Mesenchymal stem cell (in vitro differentiated cells and primary cell): ENCODE data around the gene ZNF750.

ENCODE experiments used
- DNase-seq: peaks from one replicate; pipeline ENCODE4 v3.0.0-alpha.2; 2013
- H2AFZ ChIP-seq: one replicate; pipeline ENCODE4 v1.6.1; 2013; ENCODE audit warnings: low read depth, mild to moderate bottlenecking, control low read depth, inconsistent platforms, low read length, moderate library complexity
- H2AK5ac ChIP-seq: 2 replicates; pipeline ENCODE4 v1.6.1; 2013; ENCODE audit warnings: low read length, moderate library complexity, mild to moderate bottlenecking, inconsistent platforms; ENCODE audit not compliant: severe bottlenecking
- H2BK120ac ChIP-seq: one replicate; pipeline ENCODE4 v1.6.1; 2013; ENCODE audit warnings: low read depth, mild to moderate bottlenecking, inconsistent platforms, low read length, moderate library complexity
- H2BK12ac ChIP-seq, 2 experiments: one replicate each; pipeline ENCODE4 v1.6.1; 2013; ENCODE audit warnings: inconsistent platforms in 2 of 2, low read length in 2 of 2, mild to moderate bottlenecking in 2 of 2, moderate library complexity in 2 of 2, control low read depth in 1 of 2
- H2BK15ac ChIP-seq: one replicate; pipeline ENCODE4 v1.6.1; 2013; ENCODE audit warnings: mild to moderate bottlenecking, low read depth, inconsistent platforms; ENCODE audit not compliant: poor library complexity, severe bottlenecking
- H2BK5ac ChIP-seq: 2 replicates; pipeline ENCODE4 v1.6.1; 2013; ENCODE audit warnings: low read depth, mild to moderate bottlenecking, low read length, control low read depth, inconsistent platforms; ENCODE audit not compliant: poor library complexity, severe bottlenecking
- H3K14ac ChIP-seq, 2 experiments: one replicate each; pipeline ENCODE4 v1.6.1; 2013; ENCODE audit warnings: inconsistent platforms in 2 of 2, low read length in 2 of 2, control low read depth in 1 of 2, mild to moderate bottlenecking in 1 of 2, moderate library complexity in 1 of 2
- H3K18ac ChIP-seq, 2 experiments: one replicate each; pipeline ENCODE4 v1.6.1; 2013; ENCODE audit warnings: inconsistent platforms in 2 of 2, low read length in 2 of 2, control low read depth in 1 of 2, low read depth in 1 of 2, mild to moderate bottlenecking in 1 of 2
- H3K23ac ChIP-seq, 2 experiments: one replicate each; pipeline ENCODE4 v1.6.1; 2013; ENCODE audit warnings: inconsistent platforms in 2 of 2, low read length in 2 of 2, mild to moderate bottlenecking in 2 of 2, moderate library complexity in 2 of 2, control low read depth in 1 of 2
- H3K27ac ChIP-seq: 2 replicates; pipeline ENCODE4 v1.5.1; 2013; ENCODE audit warnings: mild to moderate bottlenecking, moderate library complexity, low read length, control low read depth, inconsistent platforms; ENCODE audit not compliant: poor library complexity, severe bottlenecking
- H3K27me3 ChIP-seq, 2 experiments: 2 replicates each; pipeline versions ENCODE4 v1.6.1 to v1.7.0; 2013; ENCODE audit warnings: low read length in 2 of 2, mild to moderate bottlenecking in 2 of 2, moderate library complexity in 2 of 2, control low read depth in 1 of 2, inconsistent platforms in 1 of 2; ENCODE audit not compliant: control insufficient read depth in 1 of 2, insufficient read depth in 1 of 2
- H3K36me3 ChIP-seq, 2 experiments: 2 replicates each; pipeline versions ENCODE4 v1.6.1 to v1.7.0; 2013; ENCODE audit warnings: low read length in 2 of 2, control low read depth in 1 of 2, inconsistent platforms in 1 of 2, low read depth in 1 of 2, mild to moderate bottlenecking in 1 of 2; ENCODE audit not compliant: insufficient read depth in 2 of 2, control insufficient read depth in 1 of 2
- H3K4ac ChIP-seq, 2 experiments: one replicate each; pipeline ENCODE4 v1.6.1; 2013; ENCODE audit warnings: inconsistent platforms in 2 of 2, low read length in 2 of 2, mild to moderate bottlenecking in 2 of 2, moderate library complexity in 2 of 2, control low read depth in 1 of 2, low read depth in 1 of 2
- H3K4me1 ChIP-seq: 2 replicates; pipeline ENCODE4 v1.6.1; 2013; ENCODE audit warnings: low read depth, low read length, control low read depth; ENCODE audit not compliant: control insufficient read depth, insufficient read depth
- H3K4me2 ChIP-seq: 2 replicates; pipeline ENCODE4 v1.6.1; 2013; ENCODE audit warnings: low read length, mild to moderate bottlenecking, inconsistent platforms; ENCODE audit not compliant: poor library complexity, severe bottlenecking
- H3K4me3 ChIP-seq, 2 experiments: 2 replicates each; pipeline versions ENCODE4 v1.5.1 to v1.7.0; 2013; ENCODE audit warnings: low read length in 2 of 2, mild to moderate bottlenecking in 2 of 2, control low read depth in 1 of 2, low read depth in 1 of 2; ENCODE audit not compliant: insufficient read depth in 1 of 2
- H3K79me1 ChIP-seq: replicated peaks from 2 replicates; pipeline ENCODE4 v1.6.1; 2013; ENCODE audit warnings: mild to moderate bottlenecking, control low read depth, low read length, inconsistent platforms; ENCODE audit not compliant: poor library complexity, severe bottlenecking
- H3K9ac ChIP-seq: 2 replicates; pipeline ENCODE4 v1.7.0; 2013; ENCODE audit warnings: mild to moderate bottlenecking, low read length, moderate library complexity
- H3K9me3 ChIP-seq: 2 replicates; pipeline ENCODE4 v1.7.0; 2013; ENCODE audit warnings: mild to moderate bottlenecking, low read length; ENCODE audit not compliant: control insufficient read depth
- H4K8ac ChIP-seq: one replicate; pipeline ENCODE4 v1.6.1; 2013; ENCODE audit warnings: inconsistent platforms, mild to moderate bottlenecking, low read length, moderate library complexity
- H4K91ac ChIP-seq: one replicate; pipeline ENCODE4 v1.6.1; 2013; ENCODE audit warnings: mild to moderate bottlenecking, low read length, inconsistent platforms
- WGBS: methylation state at CpG from one replicate; pipeline ENCODE4 v1.1.7; 2013; ENCODE audit warnings: mixed read lengths; 5-methylcytosine and 5-hydroxymethylcytosine counted together

Gene ZNF750

DNA sequence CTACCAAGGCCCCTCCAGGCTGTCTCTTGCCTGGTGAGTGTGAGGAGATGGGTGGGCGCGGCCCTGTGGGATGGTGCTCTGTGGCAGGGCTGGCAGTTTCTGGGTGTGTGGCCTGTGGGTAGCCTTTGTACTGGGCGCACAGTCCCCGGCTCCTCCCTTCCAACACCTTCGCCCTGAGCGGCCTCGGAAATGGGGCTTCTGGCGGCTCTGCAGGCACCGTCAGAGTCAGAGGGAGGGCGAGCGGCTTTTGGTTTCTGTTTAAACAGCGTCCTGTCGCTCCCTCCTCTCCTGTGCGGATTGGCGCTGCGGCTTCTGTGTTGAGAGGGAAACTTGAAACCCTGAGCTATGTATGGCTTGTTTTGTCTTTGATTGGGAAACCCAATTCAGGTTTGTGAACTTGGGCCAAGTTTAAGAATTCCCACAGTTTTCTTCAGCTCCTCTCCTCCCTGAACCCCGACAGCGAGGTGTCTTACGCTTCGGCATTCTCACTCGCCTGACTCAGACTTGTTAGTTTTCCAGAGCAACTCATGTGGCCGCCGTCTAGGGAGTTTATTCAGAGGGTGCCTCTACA, 8.3 kb upstream of the ZNF750 start:
- H3K4ac ChIP-seq, result no peak overlapping the region
- no peak overlapping the region for H2AK5ac ChIP-seq
- H2AFZ ChIP-seq, result no peak overlapping the region
- H3K36me3 ChIP-seq, result peaks cover 0 to 22% of the 10 kb centered on the region in 2 experiments
- no peak overlapping the region for H3K4me3 ChIP-seq
- H3K18ac ChIP-seq, result no peak overlapping the region
- peak overlapping the region; percentile 48 for H3K9ac ChIP-seq
- no peak overlapping the region for H3K23ac ChIP-seq
- 99% methylated on average over 21 of the region's 23 CpGs for WGBS
- no peak overlapping the region for H3K27ac ChIP-seq
- H3K9me3 ChIP-seq, result no peaks in the 10 kb centered on the region
- H4K91ac ChIP-seq, result no peak overlapping the region
- no peak overlapping the region for H2BK5ac ChIP-seq
- H4K8ac ChIP-seq, result peak overlapping the region; percentile 43
- H2BK15ac ChIP-seq, result peak overlapping the region; percentile 40
- no peak overlapping the region for H2BK120ac ChIP-seq
- H3K27me3 ChIP-seq, result no peaks in the 10 kb centered on the region
- no peak overlapping the region for H2BK12ac ChIP-seq
- H3K4me1 ChIP-seq, result peaks cover 7% of the 10 kb centered on the region
- peaks cover 12% of the 10 kb centered on the region for H3K79me1 ChIP-seq
- DNase-seq, result no peak
- no peak overlapping the region for H3K4me2 ChIP-seq
- H3K14ac ChIP-seq, result no peak overlapping the region

DNA sequence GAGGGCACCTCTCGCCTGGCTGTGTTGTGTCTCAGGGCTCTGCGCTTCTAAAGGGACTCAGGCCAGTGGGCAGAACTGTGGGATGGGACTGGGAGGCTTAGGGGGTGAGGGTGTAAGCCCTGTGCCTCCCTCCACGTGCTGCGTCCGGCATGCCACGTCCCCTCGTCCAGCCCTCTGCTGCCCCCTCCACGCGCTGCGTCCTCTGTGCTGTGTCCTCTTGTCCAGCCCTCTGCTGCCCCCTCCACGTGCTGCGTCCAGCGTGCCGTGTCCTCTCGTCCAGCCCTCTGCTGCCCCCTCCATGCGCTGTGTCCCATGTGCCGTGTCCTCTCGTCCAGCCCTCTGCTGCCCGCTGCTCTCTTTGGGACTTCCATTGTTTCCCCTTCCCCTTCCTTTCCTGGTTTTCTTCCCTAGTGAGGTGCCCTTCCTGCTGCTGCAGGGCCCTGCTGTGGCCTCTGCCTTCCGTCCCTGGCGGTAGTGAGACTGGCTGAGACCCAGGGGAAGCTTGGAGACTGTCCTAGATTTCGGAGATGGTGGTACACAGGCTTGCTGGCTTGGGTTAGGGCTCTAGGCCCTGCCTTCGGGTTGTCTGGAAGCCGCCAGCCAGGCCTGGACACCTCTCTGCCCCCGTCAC, 6.4 kb upstream of the ZNF750 start:
- H2BK12ac ChIP-seq, result no peak overlapping the region
- DNase-seq, result no peak
- H3K27me3 ChIP-seq, result no peaks in the 10 kb centered on the region
- no peak overlapping the region for H3K4me3 ChIP-seq
- no peak overlapping the region for H3K23ac ChIP-seq
- H2BK120ac ChIP-seq, result no peak overlapping the region
- WGBS, result 92% methylated on average over 23 of the region's 25 CpGs
- peaks cover 7% of the 10 kb centered on the region for H3K4me1 ChIP-seq
- no peak overlapping the region for H3K4ac ChIP-seq
- H2BK5ac ChIP-seq, result no peak overlapping the region
- no peak overlapping the region for H4K91ac ChIP-seq
- no peak overlapping the region for H2AK5ac ChIP-seq
- H3K4me2 ChIP-seq, result no peak overlapping the region
- H3K18ac ChIP-seq, result no peak overlapping the region
- no peak overlapping the region for H2BK15ac ChIP-seq
- no peak overlapping the region for H4K8ac ChIP-seq
- H3K36me3 ChIP-seq, result peaks cover 0 to 23% of the 10 kb centered on the region in 2 experiments
- H3K9ac ChIP-seq, result no peak overlapping the region
- peak overlapping the region in 1 of 2 experiments; percentile 2 for H3K14ac ChIP-seq
- no peak overlapping the region for H2AFZ ChIP-seq
- H3K9me3 ChIP-seq, result no peaks in the 10 kb centered on the region
- no peak overlapping the region for H3K27ac ChIP-seq
- H3K79me1 ChIP-seq, result peaks cover 8% of the 10 kb centered on the region

DNA sequence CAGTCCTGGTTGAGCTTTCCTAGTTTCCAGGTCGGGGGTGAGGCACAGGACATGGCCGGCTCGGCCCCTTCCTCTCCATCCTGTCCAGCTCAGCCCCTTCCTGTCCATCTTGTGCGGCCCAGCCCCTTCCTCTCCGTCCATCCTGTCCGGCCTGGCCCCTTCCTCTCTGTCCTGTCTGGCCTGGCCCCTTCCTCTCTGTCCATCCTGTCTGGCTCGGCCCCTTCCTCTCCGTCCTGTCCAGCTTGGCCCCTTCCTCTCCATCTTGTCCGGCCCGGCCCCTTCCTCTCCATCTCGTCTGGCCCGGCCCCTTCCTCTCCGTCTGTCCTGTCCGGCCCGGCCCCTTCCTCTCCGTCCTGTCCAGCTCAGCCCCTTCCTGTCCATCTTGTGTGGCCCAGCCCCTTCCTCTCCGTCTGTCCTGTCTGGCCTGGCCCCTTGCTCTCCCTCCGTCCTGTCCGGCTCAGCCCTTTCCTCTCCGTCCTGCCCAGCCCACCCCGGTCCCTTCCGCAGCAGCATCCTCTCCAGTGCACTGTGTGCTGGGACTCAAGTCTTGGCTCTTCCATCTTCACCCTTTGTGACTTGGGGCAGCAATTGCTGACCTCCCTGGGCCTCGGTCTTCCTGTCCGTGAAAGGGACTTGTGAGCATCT, 5.5 kb upstream of the ZNF750 start:
- Histone ChIP-seq H2BK5ac (no peak overlapping the region), H3K4ac (no peak overlapping the region), H3K4me1 (peaks cover 8% of the 10 kb centered on the region), H3K36me3 (peaks cover 0 to 28% of the 10 kb centered on the region in 2 experiments), H3K9me3 (no peaks in the 10 kb centered on the region), H2AFZ (no peak overlapping the region), H3K27me3 (no peaks in the 10 kb centered on the region), H2BK15ac (no peak overlapping the region), H4K91ac (no peak overlapping the region), H3K4me2 (no peak overlapping the region), H4K8ac (no peak overlapping the region), H2BK120ac (no peak overlapping the region), H3K79me1 (peaks cover 9% of the 10 kb centered on the region), H3K27ac (no peak overlapping the region), H2AK5ac (no peak overlapping the region), H3K9ac (no peak overlapping the region), H3K18ac (no peak overlapping the region), H3K14ac (no peak overlapping the region), H3K4me3 (no peak overlapping the region), H3K23ac (no peak overlapping the region), H2BK12ac (no peak overlapping the region)
- WGBS, result 91% methylated on average over 24 of the region's 24 CpGs
- no peak for DNase-seq

GRCh38 chr17:82844796-82845162, 5.0 kb upstream of the ZNF750 start:
- Histone ChIP-seq H3K4ac (no peak overlapping the region), H2AFZ (no peak overlapping the region), H3K79me1 (peaks cover 9% of the 10 kb centered on the region), H2BK15ac (no peak overlapping the region), H2AK5ac (no peak overlapping the region), H4K91ac (no peak overlapping the region), H3K36me3 (peaks cover 0 to 31% of the 10 kb centered on the region in 2 experiments), H3K18ac (no peak overlapping the region), H3K27me3 (no peaks in the 10 kb centered on the region), H3K27ac (no peak overlapping the region), H3K4me1 (peaks cover 8% of the 10 kb centered on the region), H3K14ac (no peak overlapping the region), H3K9me3 (no peaks in the 10 kb centered on the region), H3K4me3 (no peak overlapping the region), H3K23ac (no peak overlapping the region), H4K8ac (no peak overlapping the region), H3K9ac (no peak overlapping the region), H2BK5ac (no peak overlapping the region), H2BK120ac (no peak overlapping the region), H2BK12ac (no peak overlapping the region), H3K4me2 (no peak overlapping the region)
- DNase-seq, result no peak
- 98% methylated on average over 11 of the region's 11 CpGs for WGBS
